Ishikawa (cell line): ENCODE results near the gene TSFM.

Source experiments
- CEBPB ChIP-seq: IDR thresholded peaks from 2 replicates; pipeline ENCODE4 v1.6.1; 2012
- CREB1 ChIP-seq: IDR thresholded peaks from 2 replicates; pipeline ENCODE4 v1.6.1; 2012; ENCODE audit warnings: low read depth
- EGR1 ChIP-seq: IDR thresholded peaks from 2 replicates; pipeline ENCODE4 v1.6.1; 2012
- EP300 ChIP-seq: IDR thresholded peaks from 2 replicates; pipeline ENCODE4 v1.6.1; 2012; ENCODE audit warnings: borderline replicate concordance
- FOXM1 ChIP-seq: IDR thresholded peaks from 2 replicates; pipeline ENCODE4 v1.6.1; 2012; ENCODE audit warnings: low read depth, borderline replicate concordance
- MAX ChIP-seq: IDR thresholded peaks from 2 replicates; pipeline ENCODE4 v1.6.1; 2012
- NFIC ChIP-seq: IDR thresholded peaks from 2 replicates; pipeline ENCODE4 v1.6.1; 2012
- RAD21 ChIP-seq: IDR thresholded peaks from 2 replicates; pipeline ENCODE4 v1.6.1; 2012; ENCODE audit warnings: low read depth
- REST ChIP-seq: IDR thresholded peaks from 2 replicates; pipeline ENCODE4 v1.6.1; 2012; ENCODE audit warnings: low read depth, mild to moderate bottlenecking
- TAF1 ChIP-seq: IDR thresholded peaks from 2 replicates; pipeline ENCODE4 v1.6.1; 2012; ENCODE audit warnings: low read depth, mild to moderate bottlenecking
- TCF12 ChIP-seq: IDR thresholded peaks from 2 replicates; pipeline ENCODE4 v1.6.1; 2012; ENCODE audit warnings: low read depth
- TEAD4 ChIP-seq: IDR thresholded peaks from 2 replicates; pipeline ENCODE4 v1.6.1; 2012
- USF1 ChIP-seq: IDR thresholded peaks from 2 replicates; pipeline ENCODE4 v1.6.1; 2012
- YY1 ChIP-seq: IDR thresholded peaks from 2 replicates; pipeline ENCODE4 v1.6.1; 2012; ENCODE audit warnings: low read depth
- ZBTB7A ChIP-seq: IDR thresholded peaks from 2 replicates; pipeline ENCODE4 v1.6.1; 2012; ENCODE audit warnings: low read depth

The TSFM gene

GRCh38 chr12:57835366-57836288 is 53.0 kb downstream of the TSFM start:
- TF ChIP-seq YY1 (no peak), TAF1 (no peak), REST (no peak), TEAD4 (no peak), EP300 (no peak)

GRCh38 chr12:57836442-57837375 is 54.1 kb downstream of the TSFM start:
- no peak for TF ChIP-seq ZBTB7A
- no peak for TF ChIP-seq CEBPB
- TF ChIP-seq FOXM1: no peak
- peak; percentile 37; the same call in 1 of the 2 replicates for TF ChIP-seq USF1
- TF ChIP-seq REST: no peak
- TF ChIP-seq CREB1: no peak
- TF ChIP-seq EGR1: no peak
- peak; percentile 93 for TF ChIP-seq NFIC
- TF ChIP-seq YY1: peak; percentile 80
- peak; percentile 70 for TF ChIP-seq TEAD4
- peak; percentile 30; the same call in 1 of the 2 replicates for TF ChIP-seq TAF1
- peak; percentile 92; the same call in 1 of the 2 replicates for TF ChIP-seq TCF12
- peak; percentile 43 for TF ChIP-seq MAX
- peak; percentile 9; the same call in 1 of the 2 replicates for TF ChIP-seq RAD21
- peak; percentile 39; the same call in 1 of the 2 replicates for TF ChIP-seq EP300

- TF ChIP-seq ZBTB7A (no peak), TAF1 (no peak), NFIC (no peak), CREB1 (no peak), YY1 (no peak)
Measured at GRCh38 chr12:57837864-57838562, 55.4 kb downstream of the TSFM start.

- TF ChIP-seq REST (no peak), EGR1 (no peak), ZBTB7A (no peak), TAF1 (no peak), FOXM1 (no peak), RAD21 (no peak), CREB1 (no peak), EP300 (no peak), MAX (no peak), YY1 (no peak), NFIC (no peak), USF1 (no peak)
Measured at GRCh38 chr12:57838594-57839302, 56.2 kb downstream of the TSFM start.
